ENCODE measurements around the gene PDF. TPM values are rescaled to one million over a fixed set of nuclear protein-coding genes. Genes with fewer than 3 reads are reported as not detected.

PDF gene
- total RNA-seq, result 44.9 TPM

GRCh38 chr16:69330286-69331109 lies at the start of gene PDF:
Gene PDF (minus strand): TSS chr16:69330588. CDS start chr16:69330570, 18 bp downstream.
- intact Hi-C loops (cut with DNase I), result no loop called here
- Histone ChIP-seq H3K27me3 (no peaks in the 10 kb centered on the region), H3K4me1 (peaks cover 56% of the 10 kb centered on the region), H3K36me3 (peaks cover 0 to 31% of the 10 kb centered on the region in 2 donors), H3K9me3 (no peaks in the 10 kb centered on the region), H3K4me3 (peak within 1 kb of the TSS; percentile 87 to 94), H3K27ac (peak within 1 kb of the TSS; percentile 85)
- DNase-seq (ENCODE audit: extremely low spot score in 2 of 2), result no peak
- TF ChIP-seq CTCF (IDR thresholded peaks at IDR 0.05) (no peak), POLR2A (IDR thresholded peaks at IDR 0.05) (peak in 1 of 2 donors; percentile 33), POLR2AphosphoS5 (IDR thresholded peaks at IDR 0.05; ENCODE audit: insufficient read depth in 1 of 2, low read depth in 1 of 2) (peak; percentile 83 to 90)

- DNase-seq (ENCODE audit: extremely low spot score in 2 of 2), result no peak
- H3K4me3 ChIP-seq, result no peak overlapping the region
- H3K27me3 ChIP-seq, result no peaks in the 10 kb centered on the region
- H3K36me3 ChIP-seq, result peaks cover 0 to 35% of the 10 kb centered on the region in 2 donors
- intact Hi-C loops (cut with DNase I), result no loop called here
- H3K4me1 ChIP-seq, result peaks cover 6% of the 10 kb centered on the region
- no peak overlapping the region for H3K27ac ChIP-seq
- H3K9me3 ChIP-seq, result no peaks in the 10 kb centered on the region
- no peak for TF ChIP-seq POLR2AphosphoS5 (IDR thresholded peaks at IDR 0.05; ENCODE audit: insufficient read depth in 1 of 2, low read depth in 1 of 2)
- no peak for TF ChIP-seq CTCF (IDR thresholded peaks at IDR 0.05)
- TF ChIP-seq POLR2A (IDR thresholded peaks at IDR 0.05), result no peak
Measured at GRCh38 chr16:69378760-69379159, 48.4 kb upstream of the PDF start.

- DNase-seq (ENCODE audit: extremely low spot score in 2 of 2), result no peak
- H3K4me3 ChIP-seq, result no peak overlapping the region
- H3K9me3 ChIP-seq, result no peaks in the 10 kb centered on the region
- no peaks in the 10 kb centered on the region for H3K27me3 ChIP-seq
- peaks cover 0 to 35% of the 10 kb centered on the region in 2 donors for H3K36me3 ChIP-seq
- no peak overlapping the region for H3K27ac ChIP-seq
- H3K4me1 ChIP-seq, result no peaks in the 10 kb centered on the region
- TF ChIP-seq CTCF (IDR thresholded peaks at IDR 0.05), result no peak
- no peak for TF ChIP-seq POLR2A (IDR thresholded peaks at IDR 0.05)
- no peak for TF ChIP-seq POLR2AphosphoS5 (IDR thresholded peaks at IDR 0.05; ENCODE audit: insufficient read depth in 1 of 2, low read depth in 1 of 2)
- intact Hi-C loops (cut with DNase I), result no loop called here
Measured at GRCh38 chr16:69378036-69378435, 47.6 kb upstream of the PDF start.

GRCh38 chr16:69376393-69377059 lies 46.1 kb upstream of the PDF start:
- intact Hi-C loops (cut with DNase I), result no loop called here
- no peak for DNase-seq (ENCODE audit: extremely low spot score in 2 of 2)
- no peak overlapping the region for H3K27ac ChIP-seq
- TF ChIP-seq POLR2AphosphoS5 (IDR thresholded peaks at IDR 0.05; ENCODE audit: insufficient read depth in 1 of 2, low read depth in 1 of 2) (no peak), CTCF (IDR thresholded peaks at IDR 0.05) (no peak), POLR2A (IDR thresholded peaks at IDR 0.05) (no peak)
- no peaks in the 10 kb centered on the region for H3K27me3 ChIP-seq
- H3K36me3 ChIP-seq, result peaks cover 0 to 35% of the 10 kb centered on the region in 2 donors
- no peaks in the 10 kb centered on the region for H3K4me1 ChIP-seq
- H3K9me3 ChIP-seq, result no peaks in the 10 kb centered on the region
- no peak overlapping the region for H3K4me3 ChIP-seq
